Head of caudate nucleus (tissue), 42 donors: ENCODE measurements around the gene TMEM269.

ENCODE experiments used
- DNase-seq, 42 donors: peaks; one replicate each; pipeline versions ENCODE4 v3.0.0 to v3.0.0-alpha.2; 2020 to 2021; ENCODE audit warnings: mixed read lengths in 7 of 42
- intact Hi-C: fragments of 100-400 bp; cut with DNase I; formaldehyde crosslinking; loops from one replicate; pipeline ENCODE4 v1.15.0; 2022

Gene TMEM269, protein sequence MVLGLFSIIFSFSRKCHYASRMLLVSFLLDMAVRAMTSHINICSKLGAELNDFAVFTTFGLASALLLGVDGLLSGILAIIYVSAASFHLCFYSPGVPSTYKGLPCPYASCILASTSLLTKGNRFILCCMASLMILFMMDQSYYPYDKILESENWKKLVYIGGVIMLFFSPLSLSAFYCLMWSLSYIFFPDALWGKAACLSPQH

GRCh38 chr1:42784946-42785693 lies at the start of gene TMEM269:
TSS of gene TMEM269 (plus strand) at chr1:42784991. CDS start at chr1:42789894, 4,903 bp downstream.
- intact Hi-C loops = no loop called here
- DNase-seq = peak in 37 of 42 donors; percentile 15 to 70 (median 40)

DNA sequence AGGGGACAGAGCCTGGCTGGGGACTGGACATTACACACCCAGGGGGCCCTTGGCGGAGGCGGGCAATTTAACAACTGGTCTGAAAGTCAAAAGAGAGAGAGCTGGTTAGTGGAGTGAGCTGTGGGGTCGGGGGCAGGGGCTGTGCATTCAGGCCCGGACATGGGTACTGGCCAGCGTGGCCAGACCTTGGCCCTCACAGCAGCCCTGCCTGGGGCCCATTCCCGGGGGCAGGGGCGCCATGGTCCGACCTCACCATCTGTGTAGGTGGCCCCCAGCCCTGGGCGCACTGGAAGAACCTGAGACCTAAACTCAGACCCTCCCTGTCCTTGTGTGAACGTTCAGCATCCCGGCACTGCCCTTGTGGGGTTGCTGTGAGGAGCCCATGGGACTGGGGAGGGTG lies 49.7 kb upstream of the TMEM269 start:
- intact Hi-C loops = no loop called here
- peak in 2 of 42 donors; percentile 0 to 23 for DNase-seq

- intact Hi-C loops = no loop called here
These were observed 49.2 kb upstream of the TMEM269 start for GRCh38 chr1:42735477-42736105.

DNA sequence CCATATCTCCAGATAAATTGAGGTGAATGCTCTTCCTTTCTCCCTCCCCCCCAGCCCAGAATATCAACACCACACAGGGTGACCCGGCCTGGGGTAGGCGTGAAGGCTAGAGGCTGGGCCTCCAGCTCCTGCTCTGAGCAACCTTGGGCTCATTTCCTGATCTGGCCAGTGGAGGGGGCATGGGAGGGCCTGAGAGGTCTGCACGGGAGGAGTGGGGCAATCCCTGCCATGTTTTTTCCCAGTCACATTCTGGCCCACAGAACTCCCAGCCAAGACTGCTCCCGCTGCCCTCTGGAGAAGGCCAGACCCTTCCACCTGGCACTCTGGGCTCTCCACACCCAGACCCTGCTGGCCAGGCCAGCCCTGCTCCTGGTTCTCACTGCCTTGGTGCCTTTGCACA lies 48.6 kb upstream of the TMEM269 start:
- intact Hi-C loops = no loop called here
- DNase-seq = peak in 2 of 42 donors; percentile 2 to 25

More at GRCh38 chr1:42735477-42736105, 49.2 kb upstream of the TMEM269 start:
- peak in 2 of 42 donors; percentile 6 to 26 for DNase-seq

DNA sequence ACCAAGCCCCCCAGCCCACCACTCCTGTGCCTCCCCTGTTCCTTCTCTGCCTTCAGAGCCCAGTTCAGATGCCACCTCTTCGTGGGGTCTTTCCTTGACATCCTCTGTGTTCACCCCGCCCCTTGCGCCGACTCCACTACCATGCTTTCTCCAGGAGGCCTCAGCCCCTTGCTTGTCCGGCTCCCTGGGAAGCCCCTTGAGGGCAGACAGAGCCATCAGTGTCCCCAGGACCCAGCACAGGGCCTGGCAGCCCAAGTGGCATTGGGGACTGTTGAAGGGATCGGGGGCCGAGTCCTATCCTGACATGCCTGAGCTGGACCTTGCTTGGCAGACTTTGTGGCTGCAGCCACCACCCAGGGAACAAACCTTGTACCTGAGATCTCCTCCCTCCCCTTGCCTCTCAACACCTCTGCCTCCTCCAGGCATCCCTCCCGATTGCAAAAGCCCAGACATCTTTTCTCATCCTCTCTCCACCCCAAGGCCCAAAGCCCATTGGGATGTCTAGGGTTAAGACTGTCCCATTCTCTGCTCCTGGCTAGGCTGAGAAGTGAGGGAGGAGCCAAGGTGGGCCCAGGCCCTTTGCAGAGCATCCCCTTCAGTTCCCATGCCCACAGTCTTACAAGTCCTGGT lies 48.1 kb upstream of the TMEM269 start:
- peak in 2 of 42 donors; percentile 3 to 21 for DNase-seq
- intact Hi-C loops = no loop called here

GRCh38 chr1:42737257-42737656 lies 47.5 kb upstream of the TMEM269 start:
- intact Hi-C loops = no loop called here
- peak in 17 of 42 donors; percentile 7 to 46 (median 21) for DNase-seq

- peak in 1 of 42 donors; percentile 38 for DNase-seq
These were observed 46.7 kb upstream of the TMEM269 start for GRCh38 chr1:42737986-42738677.

DNA sequence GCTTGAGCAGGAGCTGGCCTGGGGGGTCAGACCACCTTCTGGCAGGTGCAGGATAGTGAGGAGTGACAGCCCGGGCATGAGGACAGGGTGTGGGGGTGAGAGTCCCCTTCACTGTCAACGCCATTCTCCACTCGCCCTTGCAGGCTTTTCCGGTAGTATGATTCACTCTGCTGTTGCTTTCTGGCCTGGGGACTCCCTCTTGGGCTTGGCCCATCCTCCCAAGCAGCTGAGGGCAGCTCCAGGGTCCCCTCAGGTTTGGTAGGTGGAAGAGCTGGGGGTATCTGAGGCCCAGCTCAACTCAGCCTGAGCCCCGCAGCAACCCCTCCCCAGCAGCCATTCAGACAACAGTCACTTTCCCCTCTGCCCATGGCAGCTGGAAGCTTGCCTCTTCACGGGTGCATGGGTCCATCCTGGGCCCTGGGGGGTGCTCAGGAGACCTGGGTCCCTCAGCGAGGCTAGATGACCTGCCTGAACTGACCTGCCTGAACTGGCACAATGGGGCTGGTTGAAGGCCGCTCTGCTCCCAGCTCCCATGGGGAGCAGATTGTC lies 46.0 kb upstream of the TMEM269 start:
- intact Hi-C loops = no loop called here

More at GRCh38 chr1:42737986-42738677, 46.7 kb upstream of the TMEM269 start:
- intact Hi-C loops = no loop called here

DNA sequence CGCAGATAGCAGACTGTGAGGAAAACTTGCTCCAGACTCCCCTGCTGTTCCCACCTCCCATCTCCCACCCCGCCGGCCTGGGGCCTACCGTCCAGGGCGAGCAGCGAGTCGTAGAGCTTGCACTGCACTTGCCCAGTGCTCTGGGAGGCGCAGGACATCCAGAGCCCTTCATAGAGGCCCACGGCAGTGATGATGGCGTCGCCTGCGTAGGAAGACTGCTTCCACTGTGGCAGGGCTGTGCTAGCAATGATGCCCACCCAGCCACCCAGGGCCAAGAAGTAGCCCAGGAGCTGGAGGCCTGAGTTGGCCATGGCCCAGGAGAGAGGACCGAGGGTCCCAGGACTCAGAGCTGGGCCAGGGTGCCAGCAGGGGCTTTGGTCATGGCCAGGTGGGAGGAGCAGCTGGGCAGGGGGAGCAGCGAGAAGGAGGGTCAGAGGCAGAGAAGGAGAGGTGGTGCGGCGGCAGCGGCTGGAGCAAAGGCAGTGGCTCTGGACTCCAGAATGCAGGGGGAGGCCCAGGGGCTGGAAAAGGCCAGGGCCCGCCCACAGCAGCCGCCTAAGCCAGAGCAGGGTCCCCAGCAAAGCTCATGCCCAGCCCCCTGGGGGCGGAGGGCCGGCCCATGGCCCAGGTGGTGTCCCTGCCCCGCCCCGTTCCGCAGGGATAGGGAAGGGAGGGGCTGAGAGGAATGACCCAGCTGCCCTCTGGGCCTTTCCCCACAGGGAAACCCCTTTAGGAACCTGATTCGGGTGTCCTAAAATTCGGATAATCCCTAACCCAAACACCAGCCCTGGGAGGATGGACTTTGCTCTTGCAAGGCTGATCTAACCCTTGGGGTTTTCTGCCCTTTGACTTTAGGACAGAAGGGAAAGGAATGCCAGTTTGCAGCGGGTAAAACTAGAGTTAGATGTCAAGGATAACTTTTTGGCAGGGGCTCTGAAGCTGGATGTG lies 44.8 kb upstream of the TMEM269 start, which contains the start of gene CLDN19:
Gene CLDN19 (minus strand): TSS at position 484 of the 948 bp plus-strand sequence. CDS start 173 bp downstream, at position 311.
- intact Hi-C loops = loop anchor here (10.0 kb wide), 1 partner anchor 155 kb away; no protein-coding TSS in a partner anchor
- no peak for DNase-seq

More for the DNA sequence above, 46.0 kb upstream of the TMEM269 start:
- DNase-seq = no peak

DNA sequence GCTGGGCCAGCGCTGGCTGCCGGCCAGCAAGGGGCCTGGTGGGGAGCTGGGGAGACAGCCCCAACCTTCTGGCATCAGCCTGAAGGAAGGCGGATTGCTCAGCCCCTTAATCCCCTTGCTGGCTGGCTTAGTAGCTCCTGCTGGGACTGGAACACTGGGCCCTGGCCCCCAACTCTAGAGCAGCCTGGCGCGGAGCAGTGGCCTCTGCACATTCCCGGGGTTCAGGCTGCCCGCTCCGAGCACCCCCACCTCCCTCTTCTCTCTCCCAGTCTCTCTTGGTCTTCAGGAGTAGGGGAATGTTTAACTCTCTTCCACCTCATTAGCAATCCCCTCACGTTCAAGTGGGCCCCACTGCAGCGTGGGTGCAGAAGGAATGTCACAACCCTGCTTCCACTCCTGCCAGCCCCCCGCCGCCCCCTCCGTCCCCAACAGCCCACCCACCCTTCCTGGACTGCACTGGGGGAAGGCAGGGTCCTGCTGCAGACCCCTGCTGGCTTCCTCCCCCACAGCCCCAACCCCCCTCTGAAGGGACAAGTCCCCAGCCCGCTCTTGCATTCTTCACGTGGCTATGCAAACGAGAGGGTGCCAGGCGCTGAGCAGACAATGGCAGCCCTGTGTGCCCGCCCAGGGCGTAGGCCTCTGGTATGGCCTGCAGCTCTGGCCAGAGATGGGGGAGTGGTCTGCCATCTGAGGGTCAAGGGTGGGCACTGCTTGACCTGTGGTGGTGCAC lies 43.8 kb upstream of the TMEM269 start:
- DNase-seq = peak in 12 of 42 donors; percentile 20 to 61 (median 36)
- intact Hi-C loops = loop anchor here (10.0 kb wide), 1 partner anchor 156 kb away; no protein-coding TSS in a partner anchor

GRCh38 chr1:42741706-42742105 lies 43.1 kb upstream of the TMEM269 start:
- intact Hi-C loops = loop anchor here (10.0 kb wide), 1 partner anchor 157 kb away; no protein-coding TSS in a partner anchor
- DNase-seq = no peak

GRCh38 chr1:42742141-42742540 lies 42.6 kb upstream of the TMEM269 start:
- intact Hi-C loops = loop anchor here (10.0 kb wide), 1 partner anchor 157 kb away; no protein-coding TSS in a partner anchor
- DNase-seq = no peak

GRCh38 chr1:42742617-42743316 lies 42.0 kb upstream of the TMEM269 start:
- no peak for DNase-seq
- intact Hi-C loops = loop anchor here (10.0 kb wide), 1 partner anchor 158 kb away; no protein-coding TSS in a partner anchor

- intact Hi-C loops = loop anchor here (10.0 kb wide), 1 partner anchor 159 kb away; no protein-coding TSS in a partner anchor
- no peak for DNase-seq
These were observed 41.3 kb upstream of the TMEM269 start for GRCh38 chr1:42743317-42744147.

GRCh38 chr1:42744148-42744413 lies 40.7 kb upstream of the TMEM269 start:
- intact Hi-C loops = loop anchor here (10.0 kb wide), 1 partner anchor 159 kb away; no protein-coding TSS in a partner anchor
- no peak for DNase-seq
